ENCODE results near the gene ZBTB17.

Gene ZBTB17

GRCh38 chr1:15991427-15992186 is 15.7 kb upstream of the ZBTB17 start:
- Histone ChIP-seq H3K9me3 (replicated peaks in 1 of 2; ENCODE audit: control insufficient read depth in 2 of 2, insufficient read depth in 1 of 2, low read depth in 1 of 2, low read length in 2 of 2) (no peaks in the 10 kb centered on the region), H3K4ac (ENCODE audit: low read length) (no peak overlapping the region), H2BK15ac (ENCODE audit: low read length) (no peak overlapping the region), H3K4me2 (ENCODE audit: insufficient read depth, low read length, poor library complexity, severe bottlenecking) (no peak overlapping the region), H2BK5ac (ENCODE audit: low read length) (no peak overlapping the region), H4K8ac (ENCODE audit: low read depth, low read length) (no peak overlapping the region), H3K4me1 (ENCODE audit: control insufficient read depth in 2 of 2, insufficient read depth in 1 of 2, low read depth in 1 of 2, low read length in 2 of 2) (no peaks in the 10 kb centered on the region), H2AK5ac (ENCODE audit: low read depth, low read length) (peak overlapping the region; percentile 1), H3K14ac (ENCODE audit: low read length) (peak overlapping the region; percentile 31), H3K9ac (ENCODE audit: low read depth, low read length, poor library complexity) (no peak overlapping the region), H3K27me3 (ENCODE audit: control insufficient read depth in 3 of 3, insufficient read depth in 3 of 3, low read depth in 1 of 3, low read length in 3 of 3) (peaks cover 0 to 7% (median 0%) of the 10 kb centered on the region in 3 experiments), H2BK120ac (ENCODE audit: low read depth, low read length) (no peak overlapping the region), H3K4me3 (ENCODE audit: low read length in 2 of 2) (no peak overlapping the region), H4K91ac (ENCODE audit: low read depth, low read length, poor library complexity) (no peak overlapping the region), H2BK12ac (ENCODE audit: low read length) (no peak overlapping the region), H2AFZ (ENCODE audit: low read length) (no peak overlapping the region), H3K36me3 (replicated peaks in 1 of 2; ENCODE audit: control insufficient read depth in 2 of 2, insufficient read depth in 2 of 2, low read length in 2 of 2) (no peaks in the 10 kb centered on the region), H3K79me1 (ENCODE audit: low read depth, low read length) (peaks cover 3% of the 10 kb centered on the region), H3K27ac (replicated peaks; ENCODE audit: low read length) (no peak overlapping the region), H3K18ac (ENCODE audit: low read length) (peak overlapping the region; percentile 48), H3K23ac (ENCODE audit: low read depth, low read length, poor library complexity) (no peak overlapping the region)
- no peak for DNase-seq (ENCODE audit: low spot score)
- no CpG with 5 or more reads among the region's 11 CpGs for WGBS, 2 donors (ENCODE audit: extremely low coverage in 2 of 2, insufficient read length in 2 of 2, insufficient replicate concordance in 1 of 2)

- peak overlapping the region; percentile 73 for H3K23ac ChIP-seq (ENCODE audit: low read depth, low read length, poor library complexity)
- H3K36me3 ChIP-seq (replicated peaks in 1 of 2; ENCODE audit: control insufficient read depth in 2 of 2, insufficient read depth in 2 of 2, low read length in 2 of 2) = no peaks in the 10 kb centered on the region
- H3K9ac ChIP-seq (ENCODE audit: low read depth, low read length, poor library complexity) = peak overlapping the region; percentile 44
- H3K79me1 ChIP-seq (ENCODE audit: low read depth, low read length) = peaks cover 3% of the 10 kb centered on the region
- H4K91ac ChIP-seq (ENCODE audit: low read depth, low read length, poor library complexity) = no peak overlapping the region
- H2BK120ac ChIP-seq (ENCODE audit: low read depth, low read length) = no peak overlapping the region
- no peak for DNase-seq (ENCODE audit: low spot score)
- no peak overlapping the region for H2BK12ac ChIP-seq (ENCODE audit: low read length)
- H2AK5ac ChIP-seq (ENCODE audit: low read depth, low read length) = peak overlapping the region; percentile 81
- no peak overlapping the region for H3K4ac ChIP-seq (ENCODE audit: low read length)
- H2AFZ ChIP-seq (ENCODE audit: low read length) = no peak overlapping the region
- H4K8ac ChIP-seq (ENCODE audit: low read depth, low read length) = no peak overlapping the region
- H3K4me1 ChIP-seq (ENCODE audit: control insufficient read depth in 2 of 2, insufficient read depth in 1 of 2, low read depth in 1 of 2, low read length in 2 of 2) = no peaks in the 10 kb centered on the region
- no peaks in the 10 kb centered on the region for H3K9me3 ChIP-seq (replicated peaks in 1 of 2; ENCODE audit: control insufficient read depth in 2 of 2, insufficient read depth in 1 of 2, low read depth in 1 of 2, low read length in 2 of 2)
- H3K4me3 ChIP-seq (ENCODE audit: low read length in 2 of 2) = no peak overlapping the region
- WGBS, 2 donors (ENCODE audit: extremely low coverage in 2 of 2, insufficient read length in 2 of 2, insufficient replicate concordance in 1 of 2) = no CpG with 5 or more reads among the region's 9 CpGs
- H3K27me3 ChIP-seq (ENCODE audit: control insufficient read depth in 3 of 3, insufficient read depth in 3 of 3, low read depth in 1 of 3, low read length in 3 of 3) = peaks cover 0 to 3% (median 0%) of the 10 kb centered on the region in 3 experiments
- no peak overlapping the region for H2BK5ac ChIP-seq (ENCODE audit: low read length)
- H3K27ac ChIP-seq (replicated peaks; ENCODE audit: low read length) = no peak overlapping the region
- H3K18ac ChIP-seq (ENCODE audit: low read length) = peak overlapping the region; percentile 6
- H3K14ac ChIP-seq (ENCODE audit: low read length) = peak overlapping the region; percentile 82
- H2BK15ac ChIP-seq (ENCODE audit: low read length) = peak overlapping the region; percentile 87
- H3K4me2 ChIP-seq (ENCODE audit: insufficient read depth, low read length, poor library complexity, severe bottlenecking) = no peak overlapping the region
These were observed 13.9 kb upstream of the ZBTB17 start for GRCh38 chr1:15989776-15990175.

- WGBS, 2 donors (ENCODE audit: extremely low coverage in 2 of 2, insufficient read length in 2 of 2, insufficient replicate concordance in 1 of 2) = 100% methylated on average over 1 of the region's 13 CpGs; no CpG with 5 or more reads in 1 of the 2 donors
- Histone ChIP-seq H4K8ac (ENCODE audit: low read depth, low read length) (no peak overlapping the region), H3K9me3 (replicated peaks in 1 of 2; ENCODE audit: control insufficient read depth in 2 of 2, insufficient read depth in 1 of 2, low read depth in 1 of 2, low read length in 2 of 2) (no peaks in the 10 kb centered on the region), H3K23ac (ENCODE audit: low read depth, low read length, poor library complexity) (no peak overlapping the region), H3K14ac (ENCODE audit: low read length) (no peak overlapping the region), H2AK5ac (ENCODE audit: low read depth, low read length) (no peak overlapping the region), H3K9ac (ENCODE audit: low read depth, low read length, poor library complexity) (no peak overlapping the region), H3K4me2 (ENCODE audit: insufficient read depth, low read length, poor library complexity, severe bottlenecking) (no peak overlapping the region), H4K91ac (ENCODE audit: low read depth, low read length, poor library complexity) (no peak overlapping the region), H2BK120ac (ENCODE audit: low read depth, low read length) (no peak overlapping the region), H2BK5ac (ENCODE audit: low read length) (peak overlapping the region; percentile 7), H3K4me3 (ENCODE audit: low read length in 2 of 2) (no peak overlapping the region), H3K79me1 (ENCODE audit: low read depth, low read length) (peaks cover 3% of the 10 kb centered on the region), H3K18ac (ENCODE audit: low read length) (no peak overlapping the region), H3K36me3 (replicated peaks in 1 of 2; ENCODE audit: control insufficient read depth in 2 of 2, insufficient read depth in 2 of 2, low read length in 2 of 2) (no peaks in the 10 kb centered on the region), H2BK15ac (ENCODE audit: low read length) (no peak overlapping the region), H3K4me1 (ENCODE audit: control insufficient read depth in 2 of 2, insufficient read depth in 1 of 2, low read depth in 1 of 2, low read length in 2 of 2) (no peaks in the 10 kb centered on the region), H2BK12ac (ENCODE audit: low read length) (no peak overlapping the region), H3K4ac (ENCODE audit: low read length) (no peak overlapping the region), H3K27me3 (ENCODE audit: control insufficient read depth in 3 of 3, insufficient read depth in 3 of 3, low read depth in 1 of 3, low read length in 3 of 3) (peaks cover 0 to 3% (median 0%) of the 10 kb centered on the region in 3 experiments), H3K27ac (replicated peaks; ENCODE audit: low read length) (no peak overlapping the region), H2AFZ (ENCODE audit: low read length) (no peak overlapping the region)
- DNase-seq (ENCODE audit: low spot score) = no peak
These were observed 13.2 kb upstream of the ZBTB17 start for GRCh38 chr1:15988856-15989736.

Measured in neuronal stem cell (in vitro differentiated cells).